SKM-1 treated with dmso at 0.1 percent for 144 hours (cell line): ENCODE data around the gene ADCYAP1R1.

Experiments used
- DNase-seq: peaks from one replicate; lab custom pipeline; 2025; ENCODE audit not compliant: unreplicated experiment; lab: John Stamatoyannopoulos, UW

Gene ADCYAP1R1

DNA sequence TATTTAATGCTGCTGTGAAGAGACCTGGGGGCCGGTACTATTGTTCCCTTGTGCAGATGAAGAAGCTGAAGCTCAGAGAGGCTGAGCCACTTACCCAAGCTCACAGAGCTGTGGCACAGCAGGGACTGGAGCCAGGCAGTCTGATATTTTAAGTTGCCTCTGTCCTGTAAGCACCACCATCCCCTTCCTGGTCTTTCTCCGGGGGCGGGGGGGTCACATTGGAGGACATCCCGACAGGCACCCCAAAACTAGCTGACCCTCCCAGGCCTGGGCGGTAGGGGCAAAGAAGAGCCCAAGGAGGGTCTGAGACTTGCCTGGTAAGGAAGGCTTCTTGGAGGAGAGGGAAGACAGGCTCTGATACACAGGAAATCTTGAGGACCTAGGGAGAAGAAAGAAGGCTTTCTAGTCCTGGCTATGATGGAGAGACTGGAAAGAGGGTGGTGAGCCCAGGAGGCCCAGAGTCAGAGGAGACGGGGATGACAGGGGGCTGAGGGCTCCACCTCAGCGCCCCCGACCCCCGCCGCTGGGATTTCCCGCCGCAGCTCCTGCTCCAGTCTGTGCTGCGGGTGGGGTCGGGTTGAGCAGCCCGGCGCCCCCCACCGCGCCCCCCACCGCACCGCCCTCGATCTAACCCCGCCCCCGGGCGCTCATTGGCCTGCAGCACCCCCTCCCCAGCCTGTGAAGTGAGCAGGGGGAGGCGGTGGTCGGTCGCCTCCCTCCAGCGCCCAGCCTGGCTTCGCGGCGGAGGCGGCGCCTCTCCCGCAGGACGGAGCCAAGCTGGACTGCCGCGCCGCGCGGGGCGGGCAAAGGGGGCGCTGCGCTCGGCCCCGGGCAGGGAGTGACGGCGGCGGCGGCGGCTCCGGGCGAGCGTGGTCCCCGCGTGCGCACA lies at the start of gene ADCYAP1R1:
ADCYAP1R1 (plus strand) TSS at position 711 of the 889 bp plus-strand sequence. CDS start 10,957 bp downstream, outside the sequence.
- DNase-seq = no peak

GRCh38 chr7:31003097-31003496 lies 49.0 kb upstream of the ADCYAP1R1 start:
- DNase-seq = no peak

- DNase-seq = no peak
Observed at GRCh38 chr7:31003721-31004120, 48.4 kb upstream of the ADCYAP1R1 start.

DNA sequence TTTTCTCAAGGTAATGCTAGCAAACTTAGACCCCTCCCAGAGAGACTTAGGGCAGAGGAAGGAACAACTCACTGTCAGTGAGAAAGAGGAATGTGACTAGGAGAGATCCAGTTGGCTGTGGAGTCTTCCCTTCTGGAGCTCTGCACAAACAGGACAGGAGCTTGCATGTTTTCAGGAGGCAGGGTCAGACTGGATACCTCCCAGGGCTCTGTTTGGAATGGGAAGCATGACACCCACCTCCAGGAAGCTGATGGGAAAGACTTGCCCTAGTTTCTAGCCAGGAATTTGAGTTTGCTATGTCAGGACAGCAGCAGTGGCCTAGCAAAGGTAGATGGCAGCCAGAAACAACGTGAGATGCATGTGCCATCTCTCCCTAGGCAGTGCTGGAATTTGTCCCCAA lies 47.7 kb upstream of the ADCYAP1R1 start:
- no peak for DNase-seq

GRCh38 chr7:31006857-31007256 lies 45.3 kb upstream of the ADCYAP1R1 start:
- DNase-seq = no peak

DNA sequence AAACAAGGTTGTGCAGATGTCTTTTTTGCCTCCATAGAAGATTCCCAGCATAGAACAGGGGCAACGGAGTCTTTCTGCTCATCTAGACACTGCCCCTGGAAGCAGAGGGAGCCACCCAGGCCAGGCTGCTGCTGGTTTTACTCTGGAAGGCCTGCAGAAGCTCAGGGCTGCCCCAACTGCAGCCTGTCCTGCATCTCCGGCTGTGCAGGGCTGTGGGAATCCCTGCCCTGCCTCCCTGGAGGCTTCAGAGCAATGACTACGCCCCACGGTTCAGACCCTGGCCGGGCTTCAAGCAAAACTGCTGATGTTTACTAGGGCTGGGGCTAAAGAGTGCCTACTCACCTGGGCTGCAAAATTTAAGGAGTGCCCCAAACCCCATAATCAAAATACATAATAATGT lies 44.5 kb upstream of the ADCYAP1R1 start:
- DNase-seq = no peak

DNA sequence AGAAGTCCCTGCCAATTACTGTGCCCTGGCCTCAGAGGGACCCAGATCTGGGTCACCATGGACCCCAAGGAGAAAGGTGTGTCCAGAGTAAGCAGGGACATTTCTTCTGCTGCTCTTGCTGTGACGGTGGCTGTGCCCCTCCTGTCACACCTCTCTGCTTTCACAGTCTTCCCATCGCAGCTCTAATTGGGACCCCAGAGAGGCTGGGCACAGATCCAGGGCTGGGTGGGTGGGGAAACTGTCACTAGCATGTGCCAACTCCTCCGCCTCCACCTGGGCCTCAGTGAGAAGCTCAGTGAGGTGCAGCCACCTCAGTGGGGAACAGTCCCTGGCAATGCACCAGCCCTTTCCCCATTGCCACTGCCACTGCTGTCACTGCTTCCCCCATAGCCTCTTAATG lies 37.3 kb upstream of the ADCYAP1R1 start:
- no peak for DNase-seq

GRCh38 chr7:31017032-31017675 lies 35.0 kb upstream of the ADCYAP1R1 start:
- no peak for DNase-seq

DNA sequence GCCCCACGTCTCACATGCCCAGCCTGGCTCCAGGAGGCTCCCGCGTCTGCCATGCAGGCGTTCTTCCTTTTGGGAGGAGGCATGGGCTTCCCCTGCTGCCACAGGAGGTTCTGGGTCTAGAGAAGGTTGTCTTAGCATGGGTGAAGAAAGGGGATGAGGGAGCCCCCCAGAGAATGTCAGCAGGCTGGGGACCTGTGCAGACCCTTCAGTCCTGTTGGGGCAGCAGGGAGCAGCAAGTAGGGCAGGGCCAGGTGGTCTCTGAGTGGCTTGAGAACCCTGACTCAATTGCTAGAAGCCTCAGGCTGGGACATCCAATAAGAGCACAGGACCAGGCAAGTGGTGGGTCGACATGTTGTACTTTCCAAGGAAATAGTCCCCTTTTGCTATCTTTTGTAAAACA lies 34.4 kb upstream of the ADCYAP1R1 start:
- DNase-seq = no peak

GRCh38 chr7:31019509-31019908 lies 32.6 kb upstream of the ADCYAP1R1 start:
- DNase-seq = peak; percentile 44

DNA sequence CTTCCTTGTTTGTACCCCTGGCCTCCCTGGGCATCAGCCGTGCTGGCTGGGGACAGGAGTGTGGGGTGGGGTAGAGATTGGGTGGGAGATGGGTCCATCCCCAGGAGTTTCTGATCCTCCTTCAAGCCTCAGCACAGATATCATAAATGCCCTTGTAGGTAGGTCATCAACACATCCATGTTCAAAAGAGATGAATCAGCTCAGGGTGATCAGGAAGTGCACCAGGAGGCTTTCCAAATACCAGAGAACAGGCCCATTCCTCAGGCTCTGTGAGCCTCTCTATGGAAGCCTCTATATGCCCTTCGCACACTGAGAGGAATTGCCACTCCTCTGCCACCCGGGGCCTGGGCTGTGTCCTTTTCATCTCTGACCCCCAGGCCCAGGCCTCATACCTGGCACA lies 31.9 kb upstream of the ADCYAP1R1 start:
- DNase-seq = no peak

DNA sequence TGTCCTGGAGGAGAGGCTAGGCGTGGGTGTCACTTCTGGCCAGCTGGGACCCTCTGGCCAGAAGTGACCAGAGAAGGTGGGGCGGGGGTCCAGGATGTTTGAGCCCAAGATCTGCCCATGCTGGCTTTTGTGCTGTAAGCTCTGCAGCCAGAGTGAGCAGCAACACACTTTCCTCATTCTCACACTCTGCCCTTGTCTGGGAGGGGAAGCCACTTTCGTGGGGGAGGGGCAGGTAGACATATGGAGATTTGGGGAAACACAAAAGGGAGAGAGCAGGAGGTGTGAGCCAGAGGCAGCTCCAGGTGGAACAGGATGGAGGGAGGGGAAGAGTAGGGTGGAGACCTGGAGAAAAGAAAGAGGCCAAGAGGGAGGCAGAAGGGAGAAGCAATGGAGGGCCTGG lies 31.5 kb upstream of the ADCYAP1R1 start:
- DNase-seq = no peak

- DNase-seq = no peak
Observed at GRCh38 chr7:31022117-31022516, 30.0 kb upstream of the ADCYAP1R1 start.

DNA sequence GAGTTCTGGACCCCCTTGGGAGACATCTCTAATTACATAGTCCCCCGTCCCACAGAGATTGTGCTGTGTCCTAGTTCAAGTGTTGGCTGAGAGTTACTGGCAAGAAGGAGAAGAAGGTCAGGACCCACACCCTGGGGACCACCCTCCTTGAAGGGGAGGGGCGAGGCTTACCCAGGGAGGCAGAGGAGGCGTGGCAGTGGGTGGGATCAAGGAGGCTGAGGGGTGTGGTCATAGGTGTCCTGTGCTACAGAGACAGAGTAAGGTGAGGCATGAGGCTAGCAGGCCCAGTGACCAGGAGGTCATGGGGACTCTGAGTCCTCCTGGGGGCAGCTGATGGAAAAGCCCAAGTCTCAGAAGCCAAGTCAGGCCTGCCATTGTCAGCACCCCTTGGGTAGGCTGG lies 29.4 kb upstream of the ADCYAP1R1 start:
- no peak for DNase-seq

GRCh38 chr7:31023877-31024276 lies 28.2 kb upstream of the ADCYAP1R1 start:
- DNase-seq = no peak

DNA sequence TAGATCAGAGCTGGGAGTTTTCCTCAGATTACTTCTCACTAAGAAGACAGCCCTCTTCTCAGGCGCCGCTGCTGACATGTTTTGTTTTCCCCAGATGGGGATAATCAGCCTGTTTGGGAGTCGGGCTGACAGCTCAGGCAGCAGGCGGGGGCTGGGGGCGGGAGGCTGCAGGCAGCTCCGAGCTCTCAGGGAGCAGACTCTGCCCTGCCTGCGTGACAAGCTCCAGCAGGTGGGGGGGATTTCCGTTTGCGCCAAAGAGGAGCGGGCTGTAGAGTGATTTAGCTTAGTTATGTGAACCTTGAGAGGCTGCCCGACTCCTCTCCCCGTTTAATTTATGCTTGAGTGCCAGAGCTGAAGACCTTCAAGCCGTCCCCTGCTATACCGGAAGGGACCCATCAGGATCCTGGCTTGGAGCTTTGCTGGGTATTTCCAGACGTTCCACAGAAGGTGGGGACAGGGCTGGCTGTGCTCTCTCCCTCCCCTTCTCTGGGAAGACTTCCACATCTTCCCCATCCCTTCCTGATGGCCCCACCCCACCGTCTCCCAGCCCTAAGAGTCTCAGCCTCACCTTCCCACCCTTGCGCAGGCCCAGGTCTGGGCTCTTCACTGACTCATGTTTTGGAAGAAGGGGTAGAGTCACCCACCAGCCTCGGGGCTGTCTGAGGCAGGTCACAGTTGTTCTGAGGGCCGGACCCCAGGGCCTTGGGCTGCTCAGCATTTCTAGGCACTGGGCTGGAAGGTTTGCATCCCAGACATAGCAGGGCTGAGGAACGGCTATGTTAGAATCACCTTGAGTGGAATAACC lies 24.7 kb upstream of the ADCYAP1R1 start:
- no peak for DNase-seq

DNA sequence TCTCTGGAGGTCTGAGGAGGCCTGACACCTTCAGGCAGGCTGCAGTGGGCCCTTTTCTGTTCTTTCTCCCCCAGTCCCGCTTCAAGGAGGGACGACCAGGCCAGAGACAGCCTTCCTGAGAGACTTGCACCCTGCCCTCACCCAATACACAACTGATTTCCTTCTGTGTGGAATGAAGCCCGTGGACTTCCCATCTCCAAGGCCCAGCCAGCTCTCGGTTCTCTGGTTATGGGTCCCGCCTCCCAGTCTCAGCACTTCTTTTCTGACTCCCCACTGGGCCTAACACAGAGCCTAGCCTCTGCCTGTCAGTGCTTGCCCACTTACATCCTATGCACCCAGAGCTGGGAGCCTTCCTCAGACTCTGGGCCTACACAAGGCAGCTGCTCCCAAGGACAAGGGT lies 24.1 kb upstream of the ADCYAP1R1 start:
- DNase-seq = no peak

- no peak for DNase-seq
Observed at GRCh38 chr7:31028417-31028992, 23.6 kb upstream of the ADCYAP1R1 start.

- no peak for DNase-seq
Observed at GRCh38 chr7:31029251-31030042, 22.7 kb upstream of the ADCYAP1R1 start.

GRCh38 chr7:31033674-31034300 lies 18.3 kb upstream of the ADCYAP1R1 start:
- DNase-seq = no peak
